Esophagus muscularis mucosa (tissue), 4 donors: ENCODE results near the gene MAPKAP1. TPM values are rescaled to one million over a fixed set of nuclear protein-coding genes. Genes with fewer than 3 reads are reported as not detected.

Experiments used
- DNase-seq: peaks from one replicate; pipeline ENCODE4 v3.0.0-alpha.2; 2017; ENCODE audit errors: extremely low spot score
- H3K27ac ChIP-seq, 4 donors: fragments of 200-600 bp; sonication (generic); replicated peaks in 1 of 4; 1 replicate in 3 of 4; 2 replicates in 1 of 4; pipeline ENCODE4 v1.5.1; 2016 to 2019; ENCODE audit warnings: mild to moderate bottlenecking in 1 of 4
- H3K27me3 ChIP-seq, 4 donors: fragments of 200-600 bp; sonication (generic); one replicate each; pipeline versions ENCODE4 v1.5.1 to v1.6.0; 2016 to 2019
- H3K36me3 ChIP-seq, 4 donors: fragments of 200-600 bp; sonication (generic); one replicate each; pipeline ENCODE4 v1.5.1; 2016 to 2019
- H3K4me1 ChIP-seq, 4 donors: fragments of 200-600 bp; sonication (generic); one replicate each; pipeline ENCODE4 v1.5.1; 2016 to 2019
- H3K4me3 ChIP-seq, 4 donors: fragments of 200-600 bp; sonication (generic); 1 replicate in 2 of 4; 2 replicates in 2 of 4; pipeline ENCODE4 v1.5.1; 2016 to 2019; ENCODE audit warnings: mild to moderate bottlenecking in 4 of 4, moderate library complexity in 1 of 4
- H3K9me3 ChIP-seq, 4 donors: fragments of 200-600 bp; sonication (generic); 1 replicate in 3 of 4; 2 replicates in 1 of 4; pipeline ENCODE4 v1.5.1; 2016 to 2019
- CTCF ChIP-seq, 3 experiments: fragments of 200-600 bp in 2 of 3; fragments of 450-650 bp in 1 of 3; sonication (generic) in 2 of 3; IDR thresholded peaks; one replicate each; pipeline ENCODE4 v1.5.1; 2017 to 2019; ENCODE audit warnings: antibody characterized with exemption in 3 of 3, mild to moderate bottlenecking in 2 of 3, moderate library complexity in 1 of 3
- EP300 ChIP-seq: sonication (generic); formaldehyde crosslinking; IDR thresholded peaks from one replicate; pipeline ENCODE4 v1.6.1; 2017; ENCODE audit warnings: antibody characterized with exemption
- POLR2A ChIP-seq: fragments of 450-650 bp; IDR thresholded peaks from one replicate; pipeline ENCODE4 v1.6.1; 2017; ENCODE audit warnings: antibody characterized with exemption, moderate library complexity, mild to moderate bottlenecking, low read depth
- POLR2AphosphoS5 ChIP-seq, 2 donors: sonication (generic); formaldehyde crosslinking; IDR thresholded peaks; one replicate each; pipeline ENCODE4 v1.6.1; 2017; ENCODE audit warnings: antibody characterized with exemption in 2 of 2
- WGBS: methylation state at CpG from one replicate; pipeline ENCODE4 v1.1.5; 2018; 5-methylcytosine and 5-hydroxymethylcytosine counted together
- intact Hi-C: fragments of 100-400 bp; cut with DNase I; formaldehyde crosslinking; loops from one replicate; pipeline ENCODE4 v1.15.1; 2023
- total RNA-seq, 4 donors: library from RNA; depleted of rRNA; stranded (reverse); fragments of >200 nt; gene quantifications; one replicate each; pipeline versions ENCODE4 v1.1.0 to v1.2.1, GENCODE V29; 2016

The MAPKAP1 gene
- total RNA-seq, 4 donors from 2014 or later: 84.3 to 103 (median 93.4) TPM

GRCh38 chr9:125559894-125560293, 147.1 kb downstream of the MAPKAP1 start:
- Histone ChIP-seq H3K4me3 (no peak overlapping the region), H3K36me3 (peaks cover 0 to 7% (median 3%) of the 10 kb centered on the region in 4 donors), H3K27ac (no peak overlapping the region), H3K9me3 (no peaks in the 10 kb centered on the region), H3K27me3 (no peaks in the 10 kb centered on the region), H3K4me1 (peaks cover 0 to 10% (median 5%) of the 10 kb centered on the region in 4 donors)
- TF ChIP-seq POLR2A (no peak), CTCF (IDR thresholded peaks at IDR 0.05) (no peak), EP300 (no peak), POLR2AphosphoS5 (IDR thresholded peaks at IDR 0.05) (no peak)
- 90% methylated on average over 2 of the region's 2 CpGs for WGBS
- no peak for DNase-seq
- intact Hi-C loops: loop anchor here (5.0 to 10.0 kb wide), 4 partner anchors 72 to 665 kb away; no protein-coding TSS in a partner anchor

GRCh38 chr9:125559194-125559593, 147.8 kb downstream of the MAPKAP1 start:
- no peak overlapping the region for H3K27ac ChIP-seq
- H3K4me3 ChIP-seq: no peak overlapping the region
- no peaks in the 10 kb centered on the region for H3K9me3 ChIP-seq
- peaks cover 0 to 7% (median 3%) of the 10 kb centered on the region in 4 donors for H3K36me3 ChIP-seq
- TF ChIP-seq POLR2A: no peak
- no peak for TF ChIP-seq CTCF (IDR thresholded peaks at IDR 0.05)
- TF ChIP-seq POLR2AphosphoS5 (IDR thresholded peaks at IDR 0.05): no peak
- no peak for TF ChIP-seq EP300
- intact Hi-C loops: loop anchor here (5.0 kb wide), 1 partner anchor 152 kb away; no protein-coding TSS in a partner anchor
- peaks cover 0 to 10% (median 5%) of the 10 kb centered on the region in 4 donors for H3K4me1 ChIP-seq
- WGBS: 93% methylated on average over 6 of the region's 6 CpGs
- DNase-seq: no peak
- H3K27me3 ChIP-seq: no peaks in the 10 kb centered on the region

GRCh38 chr9:125558453-125559092, 148.4 kb downstream of the MAPKAP1 start:
- H3K27ac ChIP-seq: no peak overlapping the region
- intact Hi-C loops: loop anchor here (5.0 kb wide), 1 partner anchor 151 kb away; no protein-coding TSS in a partner anchor
- WGBS: 39% methylated on average over 2 of the region's 2 CpGs

GRCh38 chr9:125556046-125556721, 150.8 kb downstream of the MAPKAP1 start:
- H3K27ac ChIP-seq: no peak overlapping the region

More at GRCh38 chr9:125558453-125559092, 148.4 kb downstream of the MAPKAP1 start:
- H3K9me3 ChIP-seq: no peaks in the 10 kb centered on the region
- no peak overlapping the region for H3K4me3 ChIP-seq
- no peak for DNase-seq
- H3K4me1 ChIP-seq: peaks cover 0 to 10% (median 5%) of the 10 kb centered on the region in 4 donors
- H3K36me3 ChIP-seq: peaks cover 0 to 7% (median 3%) of the 10 kb centered on the region in 4 donors
- H3K27me3 ChIP-seq: no peaks in the 10 kb centered on the region
- TF ChIP-seq POLR2A (no peak), POLR2AphosphoS5 (IDR thresholded peaks at IDR 0.05) (no peak), EP300 (no peak), CTCF (IDR thresholded peaks at IDR 0.05) (peak; percentile 76 to 82 (median 82))

More at GRCh38 chr9:125556046-125556721, 150.8 kb downstream of the MAPKAP1 start:
- 87% methylated on average over 7 of the region's 7 CpGs for WGBS
- intact Hi-C loops: loop anchor here (5.0 kb wide), 1 partner anchor 149 kb away; no protein-coding TSS in a partner anchor
- Histone ChIP-seq H3K27me3 (no peaks in the 10 kb centered on the region), H3K9me3 (no peaks in the 10 kb centered on the region), H3K4me1 (peaks cover 9 to 21% (median 13%) of the 10 kb centered on the region in 4 donors), H3K36me3 (peaks cover 0 to 7% (median 3%) of the 10 kb centered on the region in 4 donors), H3K4me3 (no peak overlapping the region)
- no peak for TF ChIP-seq POLR2AphosphoS5 (IDR thresholded peaks at IDR 0.05)
- TF ChIP-seq CTCF (IDR thresholded peaks at IDR 0.05): no peak
- no peak for TF ChIP-seq POLR2A
- no peak for TF ChIP-seq EP300
- no peak for DNase-seq
